Chondrocyte (in vitro differentiated cells): Measurements from ENCODE around the gene PDK2. TPM values are rescaled to one million over a fixed set of nuclear protein-coding genes. Genes with fewer than 3 reads are reported as not detected.

Source experiments
- DNase-seq: peaks from one replicate; pipeline ENCODE4 v3.0.0; 2021; ENCODE audit warnings: mixed read lengths, low spot score
- H3K27ac Mint-ChIP-seq: one replicate; pipeline ENCODE4 v1.8.0; 2021; ENCODE audit warnings: mild to moderate bottlenecking, moderate library complexity, mixed read lengths; ENCODE audit not compliant: unreplicated experiment
- H3K27me3 Mint-ChIP-seq: 2 replicates; pipeline ENCODE4 v1.8.0; 2021; ENCODE audit warnings: low read depth, mixed read lengths
- H3K36me3 Mint-ChIP-seq: 2 replicates; pipeline ENCODE4 v1.8.0; 2021; ENCODE audit warnings: low read depth, mixed read lengths
- H3K4me1 Mint-ChIP-seq: 2 replicates; pipeline ENCODE4 v1.8.0; 2021; ENCODE audit warnings: low read depth, mild to moderate bottlenecking, mixed read lengths
- H3K4me3 Mint-ChIP-seq: one replicate; pipeline ENCODE4 v1.8.0; 2021; ENCODE audit warnings: mild to moderate bottlenecking, moderate library complexity, mixed read lengths; ENCODE audit not compliant: unreplicated experiment
- H3K9me3 Mint-ChIP-seq: 2 replicates; pipeline ENCODE4 v1.8.0; 2021; ENCODE audit warnings: low read depth, mixed read lengths
- CTCF ChIP-seq: fragments of 200-600 bp; sonication (generic); IDR thresholded peaks from 2 replicates; pipeline ENCODE4 v1.5.0; 2021; ENCODE audit warnings: antibody characterized with exemption, mild to moderate bottlenecking, moderate library complexity
- total RNA-seq: library from RNA; stranded (reverse); gene quantifications from 3 replicates; pipeline ENCODE4 v1.2.1, GENCODE V29; 2021

The PDK2 gene
- total RNA-seq, 1 donor from 2014 or later = 31.1 TPM

GRCh38 chr17:50063561-50064252 lies 31.4 kb upstream of the PDK2 start:
- TF ChIP-seq CTCF = no peak
- Mint-ChIP-seq H3K27me3 (no peaks in the 10 kb centered on the region), H3K4me3 (no peak overlapping the region), H3K36me3 (peaks cover 13% of the 10 kb centered on the region), H3K9me3 (no peaks in the 10 kb centered on the region), H3K4me1 (peaks cover 77% of the 10 kb centered on the region), H3K27ac (peak overlapping the region; percentile 98)
- peak; percentile 64 for DNase-seq

GRCh38 chr17:50064253-50065001 lies 30.7 kb upstream of the PDK2 start:
- H3K27ac Mint-ChIP-seq = peak overlapping the region; percentile 98
- H3K36me3 Mint-ChIP-seq = peaks cover 13% of the 10 kb centered on the region
- H3K4me1 Mint-ChIP-seq = peaks cover 70% of the 10 kb centered on the region

GRCh38 chr17:50065056-50065455 lies 30.1 kb upstream of the PDK2 start:
- Mint-ChIP-seq H3K9me3 (no peaks in the 10 kb centered on the region), H3K4me1 (peaks cover 64% of the 10 kb centered on the region), H3K27me3 (no peaks in the 10 kb centered on the region), H3K27ac (peak overlapping the region; percentile 98), H3K36me3 (peaks cover 18% of the 10 kb centered on the region), H3K4me3 (peak overlapping the region; percentile 3)
- no peak for TF ChIP-seq CTCF
- DNase-seq = no peak

More at GRCh38 chr17:50064253-50065001, 30.7 kb upstream of the PDK2 start:
- TF ChIP-seq CTCF = peak; percentile 12
- H3K27me3 Mint-ChIP-seq = no peaks in the 10 kb centered on the region
- H3K9me3 Mint-ChIP-seq = no peaks in the 10 kb centered on the region
- peak; percentile 94 for DNase-seq
- peak overlapping the region; percentile 3 for H3K4me3 Mint-ChIP-seq

- Mint-ChIP-seq H3K27me3 (no peaks in the 10 kb centered on the region), H3K4me3 (no peak overlapping the region), H3K27ac (no peak overlapping the region), H3K4me1 (peaks cover 44% of the 10 kb centered on the region), H3K9me3 (no peaks in the 10 kb centered on the region), H3K36me3 (peaks cover 28% of the 10 kb centered on the region)
- TF ChIP-seq CTCF = no peak
- DNase-seq = peak; percentile 4
Observed at GRCh38 chr17:50066995-50067394, 28.2 kb upstream of the PDK2 start.

- H3K36me3 Mint-ChIP-seq = peaks cover 35% of the 10 kb centered on the region
- no peak for TF ChIP-seq CTCF
- H3K27me3 Mint-ChIP-seq = no peaks in the 10 kb centered on the region
- H3K4me3 Mint-ChIP-seq = no peak overlapping the region
- H3K27ac Mint-ChIP-seq = no peak overlapping the region
- peaks cover 34% of the 10 kb centered on the region for H3K4me1 Mint-ChIP-seq
- no peaks in the 10 kb centered on the region for H3K9me3 Mint-ChIP-seq
- peak; percentile 72 for DNase-seq
Observed at GRCh38 chr17:50067996-50068395, 27.2 kb upstream of the PDK2 start.
